Erythroblast (primary cell): Measurements from ENCODE around the gene NKAIN2.

Source experiments
- GATA1 ChIP-seq: IDR thresholded peaks from 2 replicates; pipeline ENCODE4 v1.6.1; 2011; ENCODE audit warnings: low read depth, mild to moderate bottlenecking, control low read depth, low read length, moderate library complexity
- POLR2A ChIP-seq: IDR thresholded peaks from 2 replicates; pipeline ENCODE4 v1.6.1; 2011; ENCODE audit warnings: mild to moderate bottlenecking, low read length

DNA sequence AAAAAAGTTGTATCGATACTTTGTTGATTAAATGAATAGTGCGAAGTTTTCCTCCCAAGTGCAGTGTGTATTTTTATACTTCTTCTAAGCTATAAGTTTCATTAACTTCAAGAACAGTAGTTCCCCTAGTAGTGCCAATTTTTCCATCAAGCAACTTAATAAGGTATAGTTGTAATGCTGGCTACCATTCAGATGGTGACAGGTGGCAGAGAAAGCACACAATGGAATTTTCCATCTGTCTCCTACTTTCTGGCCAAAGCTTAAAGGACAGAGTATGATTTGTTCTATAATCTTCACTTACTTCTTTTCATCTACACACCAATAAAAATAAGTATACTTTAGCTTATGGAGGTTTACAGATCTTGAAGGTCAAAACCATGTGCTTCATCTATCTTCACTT is 431.1 kb downstream of the NKAIN2 start:
- TF ChIP-seq POLR2A (no peak), GATA1 (no peak)
